GM21825 (cell line): ENCODE data around the gene C21orf58.
"Not testable (repeated sequence)": the region's sequence is repeated elsewhere in the genome, so short reads cannot be mapped to it uniquely, and the experiment has no call there.

Experiments used
- ATAC-seq: cut with Tn5 transposase; IDR thresholded peaks from one replicate; pipeline ENCODE4 v1.9.1; 2021; ENCODE audit warnings: mild to moderate bottlenecking, moderate library complexity; ENCODE audit not compliant: unreplicated experiment

C21orf58 gene

DNA sequence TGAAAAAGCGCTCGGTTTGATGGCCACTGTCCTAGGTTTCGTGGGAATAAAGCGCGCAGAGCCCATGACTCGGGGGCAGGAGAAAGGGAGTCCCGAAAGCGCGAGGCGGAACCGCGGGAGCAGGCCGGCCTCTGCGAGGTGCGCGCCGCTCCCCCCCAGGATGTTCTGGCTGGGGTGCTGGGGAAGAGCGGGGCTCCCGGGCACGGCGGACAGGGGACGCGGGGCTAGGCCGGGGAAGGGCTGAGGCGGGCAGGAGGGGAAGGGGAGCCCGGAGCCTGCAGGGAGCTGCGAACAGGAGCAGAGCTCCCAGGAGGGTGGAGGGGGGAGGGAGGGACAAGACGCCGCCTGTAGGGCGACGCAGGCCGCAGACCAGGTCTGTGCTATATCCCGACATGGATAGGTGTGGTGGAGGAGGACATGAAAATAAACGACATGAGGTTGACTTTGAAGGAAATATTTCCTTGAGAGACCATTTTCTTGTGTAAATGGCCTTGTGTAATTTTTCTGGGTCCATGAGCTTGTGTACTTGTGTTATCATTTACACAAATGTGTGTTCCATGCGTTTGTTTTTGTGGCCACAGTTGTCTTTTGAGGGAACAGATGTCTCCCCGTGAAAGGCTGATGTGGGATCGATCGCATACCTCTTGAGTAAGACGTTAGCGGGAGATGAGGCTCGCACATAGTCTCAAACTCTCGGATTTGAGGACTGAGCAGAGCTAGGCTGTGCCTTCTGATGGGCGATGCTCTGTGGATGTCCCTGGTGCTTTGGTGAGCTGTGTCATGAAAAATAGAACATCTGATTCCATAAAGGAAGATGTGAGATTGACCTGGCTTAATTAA is 1.6 kb upstream of the C21orf58 start:
- peak; percentile 19 for ATAC-seq

DNA sequence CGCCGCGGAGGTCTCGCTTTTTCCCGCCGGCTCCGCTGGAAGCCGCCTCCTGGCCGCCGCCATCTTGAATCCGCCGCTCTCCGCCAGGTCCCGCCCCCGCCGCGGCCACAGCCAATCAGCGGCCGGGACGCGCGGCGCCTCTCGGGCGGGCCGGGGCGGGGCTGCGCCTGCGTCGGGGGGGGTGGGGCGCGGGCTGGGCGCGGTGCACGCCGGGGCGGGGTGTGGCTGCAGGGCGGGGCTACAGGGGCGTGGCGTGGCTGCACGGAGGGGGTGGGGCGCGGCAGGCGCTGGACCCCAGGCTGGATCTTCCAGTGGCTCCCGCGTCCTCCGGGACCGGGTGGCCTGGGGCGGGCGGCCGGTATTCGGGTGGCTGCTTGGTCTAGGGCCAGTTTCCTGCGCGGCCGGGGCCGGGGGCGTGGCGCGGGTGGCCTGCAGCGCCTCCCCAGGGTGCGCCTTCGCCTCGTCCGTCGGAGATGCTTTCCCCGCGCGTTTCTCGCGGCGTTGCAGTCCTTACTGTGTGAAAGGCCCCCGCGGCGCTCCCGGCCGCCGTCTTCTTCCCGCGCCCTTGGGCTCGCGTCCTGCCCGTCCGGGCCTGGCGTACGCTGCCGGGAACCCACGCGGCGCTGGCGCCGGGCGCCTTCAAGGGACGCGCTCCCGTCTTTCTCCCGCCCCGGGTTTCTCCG is 861 bp upstream of the C21orf58 start:
- ATAC-seq: peak; percentile 46

- ATAC-seq: peak; percentile 3
These were observed 402 bp downstream of the C21orf58 start for GRCh38 chr21:46323227-46323709.

DNA sequence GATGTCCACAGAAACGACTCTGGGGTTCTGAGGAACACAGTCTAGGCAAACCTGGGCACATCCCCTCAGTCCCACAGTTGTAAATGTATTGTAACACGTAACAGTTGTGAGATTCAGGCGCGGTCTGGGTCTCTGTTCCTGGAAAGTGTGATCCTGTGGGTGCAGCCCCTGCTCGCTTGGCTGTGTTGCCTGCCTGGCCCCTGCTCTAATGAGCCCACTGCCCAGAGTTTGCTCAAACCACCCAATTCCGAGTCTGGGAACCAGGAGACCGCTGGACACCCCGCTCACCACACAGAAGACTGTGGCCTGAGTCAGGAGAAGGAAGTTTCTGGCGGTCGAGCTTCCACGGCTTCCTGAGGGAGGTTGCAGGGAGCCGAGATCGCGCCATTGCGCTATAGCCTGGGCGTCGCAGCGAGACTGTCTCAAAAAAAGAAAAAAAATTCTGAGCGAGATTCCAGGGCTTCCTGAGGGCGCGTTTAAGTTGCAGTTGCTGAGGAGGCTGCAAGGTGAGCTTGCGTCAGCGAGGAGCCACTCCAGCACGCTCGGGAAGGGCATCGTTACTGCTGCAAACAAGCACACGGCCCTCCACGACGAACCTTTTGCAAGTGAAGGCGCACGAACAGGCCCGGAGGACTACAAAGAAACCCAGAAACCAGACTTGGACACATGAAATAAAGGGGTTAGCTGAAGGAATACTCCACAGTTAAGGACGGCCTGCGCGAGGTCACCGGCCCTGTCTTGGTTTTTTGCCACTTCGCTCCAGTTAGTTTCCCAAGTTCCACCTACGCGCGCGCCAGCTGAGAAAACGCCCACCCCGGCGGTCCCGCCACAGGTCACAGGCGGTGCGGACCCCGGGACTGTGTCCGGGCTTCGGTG is 1.1 kb downstream of the C21orf58 start:
- no peak for ATAC-seq

DNA sequence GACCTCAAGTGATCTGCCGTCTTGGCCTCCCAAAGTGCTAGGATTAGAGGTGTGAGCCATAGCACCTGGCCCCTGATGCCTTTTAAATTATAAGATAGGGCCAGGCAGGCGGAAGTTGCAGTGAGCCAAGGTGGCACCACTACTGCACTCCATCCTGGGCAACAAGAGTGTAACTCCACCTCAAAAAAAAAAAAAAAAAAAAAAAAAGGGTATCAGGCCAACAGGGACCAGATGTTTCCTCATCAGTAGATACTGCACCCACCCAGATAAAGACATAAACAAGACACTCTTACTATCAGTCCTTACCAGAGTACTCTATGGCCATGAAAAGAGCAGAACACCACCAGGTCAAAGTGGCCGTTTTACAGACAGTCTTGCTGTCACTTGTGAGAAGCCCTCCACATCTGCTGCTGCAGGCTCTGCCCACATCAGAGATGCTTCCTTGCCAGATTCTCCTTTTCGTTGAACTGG is 3.3 kb downstream of the C21orf58 start:
- ATAC-seq: no peak

GRCh38 chr21:46319186-46319585 is 4.5 kb downstream of the C21orf58 start:
- no peak for ATAC-seq

DNA sequence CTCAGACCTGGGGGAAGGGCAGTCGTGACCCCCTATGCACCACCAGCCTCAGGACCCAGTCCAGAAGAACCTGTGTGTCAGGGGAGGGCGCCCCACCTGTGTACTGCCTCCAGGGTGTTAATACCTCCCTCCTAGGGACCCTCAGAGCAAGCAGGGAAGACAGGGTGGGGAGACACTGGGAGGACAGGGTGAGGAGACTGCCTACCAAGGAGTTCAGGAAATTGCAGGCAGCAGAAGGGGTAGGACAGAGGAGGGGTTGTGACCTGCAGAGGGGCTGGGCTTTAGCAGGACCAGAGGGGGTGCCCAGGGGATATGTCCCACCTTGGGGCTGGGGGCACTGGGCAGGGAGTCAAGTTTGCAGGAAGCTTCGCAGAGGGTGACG is 5.2 kb downstream of the C21orf58 start:
- no peak for ATAC-seq

- ATAC-seq: no peak
These were observed 5.8 kb downstream of the C21orf58 start for GRCh38 chr21:46317710-46318463.

DNA sequence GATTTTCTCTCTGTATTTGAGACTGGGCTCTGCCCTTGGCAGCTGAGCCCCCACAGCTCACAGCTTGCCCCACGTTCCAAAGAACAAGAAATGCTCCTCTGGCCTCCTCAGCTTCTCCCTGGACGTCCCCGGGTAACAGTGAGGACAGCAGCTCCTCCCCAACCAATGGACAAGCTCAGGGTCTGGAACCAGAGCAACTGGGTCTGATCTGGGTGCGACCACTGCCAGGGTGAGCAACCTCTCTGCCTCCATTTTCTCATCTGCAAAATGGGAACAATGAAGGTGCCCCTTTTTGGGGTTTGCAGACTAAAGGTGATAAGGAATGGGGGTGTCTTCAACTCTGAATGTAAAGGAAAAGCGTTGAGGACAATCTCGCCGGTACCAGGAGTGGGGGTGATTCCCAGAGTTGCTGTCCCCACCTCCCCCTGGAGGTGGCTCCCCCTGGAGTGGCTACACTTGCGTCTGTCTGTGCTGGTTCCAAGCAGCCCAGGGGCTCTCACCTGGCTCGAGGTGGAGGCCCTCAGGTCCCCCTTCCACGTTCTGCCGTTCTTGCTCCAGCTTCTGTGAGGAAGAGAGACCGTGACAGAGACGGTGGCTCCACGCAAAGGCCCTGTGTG is 6.9 kb downstream of the C21orf58 start:
- no peak for ATAC-seq

GRCh38 chr21:46314441-46315020 is 9.1 kb downstream of the C21orf58 start:
- no peak for ATAC-seq

- ATAC-seq: no peak
These were observed 10.7 kb downstream of the C21orf58 start for GRCh38 chr21:46312949-46313348.

- no peak for ATAC-seq
These were observed 12.1 kb downstream of the C21orf58 start for GRCh38 chr21:46311568-46311967.

DNA sequence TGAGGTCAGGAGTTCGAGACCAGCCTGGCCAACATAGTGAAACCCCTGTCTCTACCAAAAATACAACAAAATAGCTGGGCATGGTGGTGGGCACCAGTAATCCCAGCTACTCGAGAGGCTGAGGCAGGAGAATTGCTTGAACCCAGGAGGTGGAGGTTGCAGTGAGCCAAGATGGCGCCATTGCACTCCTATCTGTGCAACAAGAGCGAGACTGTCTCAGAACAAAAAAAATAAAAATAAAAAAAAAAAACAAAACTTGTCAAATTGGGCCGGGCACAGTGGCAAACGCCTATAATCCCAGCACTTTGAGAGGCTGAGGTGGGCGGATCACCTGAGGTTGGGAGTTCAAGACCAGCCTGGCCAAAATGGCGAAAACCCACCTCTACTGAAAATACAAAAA is 13.4 kb downstream of the C21orf58 start:
- not testable (repeated sequence) for ATAC-seq

GRCh38 chr21:46308431-46308830 is 15.2 kb downstream of the C21orf58 start:
- no peak for ATAC-seq

GRCh38 chr21:46307625-46308024 is 16.0 kb downstream of the C21orf58 start:
- no peak for ATAC-seq

GRCh38 chr21:46304955-46305354 is 18.7 kb downstream of the C21orf58 start:
- ATAC-seq: no peak

DNA sequence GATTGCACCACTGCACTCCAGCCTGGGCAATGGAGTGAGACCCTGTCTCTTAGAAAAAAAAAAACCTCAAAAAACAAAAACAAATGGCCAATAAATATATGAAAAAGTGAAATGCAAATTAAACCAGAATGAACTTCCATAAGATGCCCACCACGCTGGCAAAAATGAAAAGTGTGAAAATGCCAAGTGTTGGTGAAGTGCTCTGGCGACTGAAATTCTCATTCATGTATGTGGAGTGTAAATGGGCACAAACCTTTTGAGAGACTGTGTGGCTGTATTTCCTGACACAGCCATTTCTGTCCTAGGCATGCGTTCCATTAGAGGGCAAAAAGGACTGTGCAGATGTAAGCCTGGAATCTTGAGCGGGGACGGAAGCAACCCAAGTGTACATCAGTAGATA is 19.2 kb downstream of the C21orf58 start:
- no peak for ATAC-seq

- ATAC-seq: no peak
These were observed 21.9 kb downstream of the C21orf58 start for GRCh38 chr21:46301759-46302158.

- no peak for ATAC-seq
These were observed 24.5 kb downstream of the C21orf58 start for GRCh38 chr21:46299167-46299566.
